SK-N-SH treated with all-trans-retinoic acid at 6 μM for 48 hours (cell line): ENCODE data around the gene DPF3.

Experiments used
- ARNTL ChIP-seq: fragments of 450-650 bp; formaldehyde crosslinking; IDR thresholded peaks from 2 replicates; pipeline ENCODE4 v1.5.0; 2020; ENCODE audit warnings: low read depth, mild to moderate bottlenecking, moderate library complexity, borderline replicate concordance
- ISL1 ChIP-seq: fragments of 250-450 bp; sonication (Bioruptor Pico); IDR thresholded peaks from 2 replicates; pipeline ENCODE4 v2.1.2; 2022; ENCODE audit warnings: mild to moderate bottlenecking, moderate library complexity
- PPARA ChIP-seq: fragments of 250-450 bp; sonication (Bioruptor Pico); IDR thresholded peaks from 2 replicates; pipeline ENCODE4 v1.5.0; 2020; ENCODE audit warnings: mild to moderate bottlenecking, borderline replicate concordance
- ZFP3 ChIP-seq: fragments of 250-450 bp; sonication (Bioruptor Pico); IDR thresholded peaks from 2 replicates; pipeline ENCODE4 v1.5.0; 2020; ENCODE audit warnings: mild to moderate bottlenecking, moderate library complexity
- ZFP30 ChIP-seq: fragments of 450-650 bp; formaldehyde crosslinking; IDR thresholded peaks from 2 replicates; pipeline ENCODE4 v1.5.0; 2022; ENCODE audit warnings: mild to moderate bottlenecking, moderate library complexity

GRCh38 chr14:72747652-72748051 lies 146.2 kb downstream of the DPF3 start:
- TF ChIP-seq ISL1 (CRISPR knock-in tag), result no peak
- TF ChIP-seq PPARA (CRISPR knock-in tag), result no peak
- TF ChIP-seq ARNTL (CRISPR knock-in tag), result no peak
- no peak for TF ChIP-seq ZFP30 (CRISPR knock-in tag)
- TF ChIP-seq ZFP3 (CRISPR knock-in tag), result no peak
